ENCODE data around the gene GRM8.

GRM8 gene

GRCh38 chr7:127146746-127147536 lies 105.8 kb downstream of the GRM8 start:
- no peak for TF ChIP-seq SIN3A (IDR thresholded peaks at IDR 0.05; ENCODE audit: borderline replicate concordance, insufficient read depth, low read length)
- TF ChIP-seq, protein P1, sequence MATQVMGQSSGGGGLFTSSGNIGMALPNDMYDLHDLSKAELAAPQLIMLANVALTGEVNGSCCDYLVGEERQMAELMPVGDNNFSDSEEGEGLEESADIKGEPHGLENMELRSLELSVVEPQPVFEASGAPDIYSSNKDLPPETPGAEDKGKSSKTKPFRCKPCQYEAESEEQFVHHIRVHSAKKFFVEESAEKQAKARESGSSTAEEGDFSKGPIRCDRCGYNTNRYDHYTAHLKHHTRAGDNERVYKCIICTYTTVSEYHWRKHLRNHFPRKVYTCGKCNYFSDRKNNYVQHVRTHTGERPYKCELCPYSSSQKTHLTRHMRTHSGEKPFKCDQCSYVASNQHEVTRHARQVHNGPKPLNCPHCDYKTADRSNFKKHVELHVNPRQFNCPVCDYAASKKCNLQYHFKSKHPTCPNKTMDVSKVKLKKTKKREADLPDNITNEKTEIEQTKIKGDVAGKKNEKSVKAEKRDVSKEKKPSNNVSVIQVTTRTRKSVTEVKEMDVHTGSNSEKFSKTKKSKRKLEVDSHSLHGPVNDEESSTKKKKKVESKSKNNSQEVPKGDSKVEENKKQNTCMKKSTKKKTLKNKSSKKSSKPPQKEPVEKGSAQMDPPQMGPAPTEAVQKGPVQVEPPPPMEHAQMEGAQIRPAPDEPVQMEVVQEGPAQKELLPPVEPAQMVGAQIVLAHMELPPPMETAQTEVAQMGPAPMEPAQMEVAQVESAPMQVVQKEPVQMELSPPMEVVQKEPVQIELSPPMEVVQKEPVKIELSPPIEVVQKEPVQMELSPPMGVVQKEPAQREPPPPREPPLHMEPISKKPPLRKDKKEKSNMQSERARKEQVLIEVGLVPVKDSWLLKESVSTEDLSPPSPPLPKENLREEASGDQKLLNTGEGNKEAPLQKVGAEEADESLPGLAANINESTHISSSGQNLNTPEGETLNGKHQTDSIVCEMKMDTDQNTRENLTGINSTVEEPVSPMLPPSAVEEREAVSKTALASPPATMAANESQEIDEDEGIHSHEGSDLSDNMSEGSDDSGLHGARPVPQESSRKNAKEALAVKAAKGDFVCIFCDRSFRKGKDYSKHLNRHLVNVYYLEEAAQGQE (IDR thresholded peaks at IDR 0.05; ENCODE audit: insufficient read depth in 1 of 2, low read depth in 2 of 2, low read length in 2 of 2), result no peak
- no peak for TF ChIP-seq FOXP2 (optimal IDR thresholded peaks at IDR 0.05; ENCODE audit: borderline replicate concordance, extremely low read depth, extremely low read length, insufficient read depth)
- TF ChIP-seq TAF1 (IDR thresholded peaks at IDR 0.05; ENCODE audit: borderline replicate concordance, insufficient read depth, low read length), result no peak
- no peak for TF ChIP-seq POLR2AphosphoS5 (IDR thresholded peaks at IDR 0.05; ENCODE audit: low read depth, low read length)

DNA sequence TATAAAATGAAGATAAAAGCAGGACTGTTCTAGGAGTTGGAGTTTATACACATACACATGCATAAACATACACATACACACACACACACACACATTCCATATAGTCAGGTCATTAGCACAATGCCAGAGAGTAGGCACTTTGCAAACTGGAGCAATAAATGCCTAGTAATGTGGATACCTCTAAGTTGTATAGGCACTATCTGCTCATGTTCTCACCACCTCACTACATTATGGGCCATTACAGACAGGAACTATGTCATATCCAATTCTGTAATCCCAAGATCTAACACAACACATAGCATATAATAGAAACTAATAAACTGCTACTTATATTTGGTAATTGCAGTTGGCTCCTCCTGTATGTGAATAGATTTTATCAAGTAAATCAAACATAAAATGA lies 115.6 kb downstream of the GRM8 start:
- TF ChIP-seq FOXP2 (optimal IDR thresholded peaks at IDR 0.05; ENCODE audit: borderline replicate concordance, extremely low read depth, extremely low read length, insufficient read depth) (no peak), TAF1 (IDR thresholded peaks at IDR 0.05; ENCODE audit: borderline replicate concordance, insufficient read depth, low read length) (no peak), SIN3A (IDR thresholded peaks at IDR 0.05; ENCODE audit: borderline replicate concordance, insufficient read depth, low read length) (no peak), POLR2AphosphoS5 (IDR thresholded peaks at IDR 0.05; ENCODE audit: low read depth, low read length) (no peak)
- TF ChIP-seq, protein P1 (IDR thresholded peaks at IDR 0.05; ENCODE audit: insufficient read depth in 1 of 2, low read depth in 2 of 2, low read length in 2 of 2), result no peak

GRCh38 chr7:127135871-127136485 lies 116.8 kb downstream of the GRM8 start:
- TF ChIP-seq SIN3A (IDR thresholded peaks at IDR 0.05; ENCODE audit: borderline replicate concordance, insufficient read depth, low read length) (no peak), FOXP2 (optimal IDR thresholded peaks at IDR 0.05; ENCODE audit: borderline replicate concordance, extremely low read depth, extremely low read length, insufficient read depth) (no peak), POLR2AphosphoS5 (IDR thresholded peaks at IDR 0.05; ENCODE audit: low read depth, low read length) (no peak), TAF1 (IDR thresholded peaks at IDR 0.05; ENCODE audit: borderline replicate concordance, insufficient read depth, low read length) (no peak)
- TF ChIP-seq, protein P1 (IDR thresholded peaks at IDR 0.05; ENCODE audit: insufficient read depth in 1 of 2, low read depth in 2 of 2, low read length in 2 of 2), result no peak

DNA sequence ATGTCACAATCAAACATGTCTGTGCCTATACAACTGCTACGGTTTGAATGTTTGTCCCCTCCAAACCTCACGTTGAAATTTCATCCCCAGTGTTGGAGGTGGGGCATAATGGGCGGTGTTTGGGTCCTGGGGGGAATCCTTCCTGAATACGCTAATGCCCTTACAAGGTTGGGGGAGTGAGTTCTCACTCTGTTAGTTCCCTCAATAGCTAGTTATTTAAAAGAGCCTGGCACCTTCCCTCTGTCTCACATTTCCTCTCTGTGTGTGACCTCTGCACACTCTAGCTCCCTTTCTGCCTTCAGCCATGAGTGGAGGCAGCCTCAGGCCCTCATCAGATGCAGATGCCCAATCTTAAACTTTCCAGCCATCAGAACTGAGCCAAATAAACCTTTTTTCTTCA lies 129.5 kb downstream of the GRM8 start:
- TF ChIP-seq TAF1 (IDR thresholded peaks at IDR 0.05; ENCODE audit: borderline replicate concordance, insufficient read depth, low read length) (no peak), POLR2AphosphoS5 (IDR thresholded peaks at IDR 0.05; ENCODE audit: low read depth, low read length) (no peak), FOXP2 (optimal IDR thresholded peaks at IDR 0.05; ENCODE audit: borderline replicate concordance, extremely low read depth, extremely low read length, insufficient read depth) (no peak), SIN3A (IDR thresholded peaks at IDR 0.05; ENCODE audit: borderline replicate concordance, insufficient read depth, low read length) (no peak)
- TF ChIP-seq, protein P1 (IDR thresholded peaks at IDR 0.05; ENCODE audit: insufficient read depth in 1 of 2, low read depth in 2 of 2, low read length in 2 of 2), result no peak

All from PFSK-1 (cell line).